Nephron (organoid): ENCODE measurements around the gene CNTNAP5.

Experiments used
- H3K27ac Mint-ChIP-seq, 3 experiments: 2 replicates each; pipeline ENCODE4 v1.8.0; 2020; ENCODE audit warnings: mixed read lengths in 3 of 3, mild to moderate bottlenecking in 2 of 3, moderate library complexity in 1 of 3
- H3K27me3 Mint-ChIP-seq: 2 replicates; pipeline ENCODE4 v1.8.0; 2021; ENCODE audit warnings: low read depth, mild to moderate bottlenecking, moderate library complexity, mixed read lengths
- H3K36me3 Mint-ChIP-seq: 2 replicates; pipeline ENCODE4 v1.8.0; 2020; ENCODE audit warnings: low read depth, mixed read lengths
- H3K4me1 Mint-ChIP-seq: 2 replicates; pipeline ENCODE4 v1.8.0; 2020; ENCODE audit warnings: mixed read lengths
- H3K4me3 Mint-ChIP-seq, 3 experiments: 2 replicates each; pipeline ENCODE4 v1.8.0; 2020; ENCODE audit warnings: mild to moderate bottlenecking in 3 of 3, mixed read lengths in 3 of 3, moderate library complexity in 2 of 3
- H3K9me3 Mint-ChIP-seq: 2 replicates; pipeline ENCODE4 v1.8.0; 2020; ENCODE audit warnings: mixed read lengths
- CTCF ChIP-seq, 3 experiments: fragments of 200-600 bp; sonication (generic); IDR thresholded peaks; one replicate each; pipeline ENCODE4 v1.5.0; 2021; ENCODE audit warnings: antibody characterized with exemption in 3 of 3; ENCODE audit not compliant: unreplicated experiment in 3 of 3

CNTNAP5 gene

GRCh38 chr2:124797049-124797448, 772.0 kb downstream of the CNTNAP5 start:
- H3K9me3 Mint-ChIP-seq: no peaks in the 10 kb centered on the region
- no peak overlapping the region for H3K27ac Mint-ChIP-seq
- peaks cover 3% of the 10 kb centered on the region for H3K27me3 Mint-ChIP-seq
- no peak for TF ChIP-seq CTCF (IDR thresholded peaks at IDR 0.05; ENCODE audit: unreplicated experiment in 3 of 3)
- no peaks in the 10 kb centered on the region for H3K4me1 Mint-ChIP-seq
- H3K4me3 Mint-ChIP-seq: no peak overlapping the region
- no peaks in the 10 kb centered on the region for H3K36me3 Mint-ChIP-seq

- no peak overlapping the region for H3K27ac Mint-ChIP-seq
- no peak for TF ChIP-seq CTCF (IDR thresholded peaks at IDR 0.05; ENCODE audit: unreplicated experiment in 3 of 3)
- no peaks in the 10 kb centered on the region for H3K36me3 Mint-ChIP-seq
- no peaks in the 10 kb centered on the region for H3K9me3 Mint-ChIP-seq
- H3K4me3 Mint-ChIP-seq: no peak overlapping the region
- no peaks in the 10 kb centered on the region for H3K4me1 Mint-ChIP-seq
- H3K27me3 Mint-ChIP-seq: peaks cover 3% of the 10 kb centered on the region
These were observed 773.5 kb downstream of the CNTNAP5 start for GRCh38 chr2:124798551-124798950.

GRCh38 chr2:124804014-124804940, 779.2 kb downstream of the CNTNAP5 start:
- no peaks in the 10 kb centered on the region for H3K9me3 Mint-ChIP-seq
- no peaks in the 10 kb centered on the region for H3K36me3 Mint-ChIP-seq
- TF ChIP-seq CTCF (IDR thresholded peaks at IDR 0.05; ENCODE audit: unreplicated experiment in 3 of 3): peak; percentile 55 to 61 (median 57)
- peaks cover 3% of the 10 kb centered on the region for H3K4me1 Mint-ChIP-seq
- peak overlapping the region in 2 of 3 experiments; percentile 5 to 6 for H3K27ac Mint-ChIP-seq
- H3K4me3 Mint-ChIP-seq: no peak overlapping the region
- H3K27me3 Mint-ChIP-seq: no peaks in the 10 kb centered on the region

- Mint-ChIP-seq H3K27me3 (peaks cover under 1% of the 10 kb centered on the region), H3K9me3 (no peaks in the 10 kb centered on the region), H3K36me3 (no peaks in the 10 kb centered on the region), H3K4me1 (peaks cover 3% of the 10 kb centered on the region), H3K27ac (peak overlapping the region in 2 of 3 experiments; percentile 6 to 46), H3K4me3 (no peak overlapping the region)
- no peak for TF ChIP-seq CTCF (IDR thresholded peaks at IDR 0.05; ENCODE audit: unreplicated experiment in 3 of 3)
These were observed 780.0 kb downstream of the CNTNAP5 start for GRCh38 chr2:124805060-124805459.

- peaks cover 4% of the 10 kb centered on the region for H3K4me1 Mint-ChIP-seq
- TF ChIP-seq CTCF (IDR thresholded peaks at IDR 0.05; ENCODE audit: unreplicated experiment in 3 of 3): peak; percentile 26 to 52 (median 28)
- no peaks in the 10 kb centered on the region for H3K9me3 Mint-ChIP-seq
- H3K27ac Mint-ChIP-seq: no peak overlapping the region
- no peaks in the 10 kb centered on the region for H3K36me3 Mint-ChIP-seq
- H3K4me3 Mint-ChIP-seq: no peak overlapping the region
- H3K27me3 Mint-ChIP-seq: peaks cover 6% of the 10 kb centered on the region
These were observed 785.0 kb downstream of the CNTNAP5 start for GRCh38 chr2:124810132-124810531.
